H1 (cell line): ENCODE data around the gene MYBPC3. TPM values are rescaled to one million over a fixed set of nuclear protein-coding genes. Genes with fewer than 3 reads are reported as not detected.

Experiments used
- CBX8 ChIP-seq: fragments of 300-800, 300-1000 bp; sonication (generic); IDR thresholded peaks from 2 replicates; pipeline ENCODE4 v1.7.1; 2016; ENCODE audit warnings: low read depth, low read length, borderline replicate concordance
- EP300 ChIP-seq, 2 experiments: IDR thresholded peaks; 1 replicate in 1 of 2; 2 replicates in 1 of 2; pipeline ENCODE4 v1.6.1; 2011 to 2012; ENCODE audit warnings: low read depth in 2 of 2, low read length in 2 of 2, mild to moderate bottlenecking in 2 of 2, borderline replicate concordance in 1 of 2, inconsistent platforms in 1 of 2, moderate library complexity in 1 of 2
- JUND ChIP-seq: IDR thresholded peaks from 2 replicates; pipeline ENCODE4 v1.6.1; 2011; ENCODE audit warnings: mild to moderate bottlenecking, improper control_type of control experiment, low read length
- SIN3A ChIP-seq, 2 experiments: IDR thresholded peaks in 1 of 2; conservative IDR thresholded peaks in 1 of 2; 2 replicates each; pipeline ENCODE4 v1.6.1; 2011 to 2012; ENCODE audit warnings: low read length in 2 of 2, improper control_type of control experiment in 1 of 2, low read depth in 1 of 2, mild to moderate bottlenecking in 1 of 2
- polyA plus RNA-seq, 7 experiments: library from polyadenylated mRNA; depleted of rRNA in 3 of 7; stranded (reverse) in 5 of 7; unstranded in 2 of 7; fragments of >200 nt in 5 of 7; fragments of 200-250 nt in 2 of 7; gene quantifications; 1 replicate in 5 of 7; 2 replicates in 1 of 7; 4 replicates in 1 of 7; pipeline versions ENCODE4 v1.2.1 to v1.2.3, GENCODE V29; 2011 to 2013; ENCODE audit warnings: missing spikeins in 2 of 7, mixed read lengths in 2 of 7
- total RNA-seq: library from RNA; stranded (reverse); fragmentation: NEBNext Ultra II Directional; extraction: Animal tissue kit (Norgen Biotek cat#: 25700); gene quantifications from 2 replicates; pipeline ENCODE4 v1.2.1, GENCODE V29; 2021

The MYBPC3 gene
- total and polyA plus RNA-seq, 2 of the 8 experiments (the other 6 are each of a cell fraction or from before 2014, with no cell fraction given) = 0.05 TPM; not detected in 1

- TF ChIP-seq CBX8 (no peak), EP300 (IDR thresholded peaks at IDR 0.05; ENCODE audit: borderline replicate concordance in 1 of 2, low read depth in 2 of 2, low read length in 2 of 2) (no peak), SIN3A (conservative IDR thresholded peaks at IDR 0.05 in 1 of 2, IDR thresholded peaks at IDR 0.05 in 1 of 2; ENCODE audit: low read depth in 1 of 2, low read length in 2 of 2) (no peak), JUND (no peak)
Measured at GRCh38 chr11:47289856-47290255, 62.6 kb downstream of the MYBPC3 start (continued).
